Omental fat pad (tissue), 4 donors: ENCODE data around the gene DNASE2. TPM values are rescaled to one million over a fixed set of nuclear protein-coding genes. Genes with fewer than 3 reads are reported as not detected.
A peak's percentile ranks its signal among the peaks of the same experiment; 100 is the strongest.

Source experiments
- ATAC-seq: fragments of 150-250 bp; one replicate; pipeline ENCODE4 v1.9.1; 2016; ENCODE audit warnings: mild to moderate bottlenecking, moderate library complexity; ENCODE audit not compliant: low FRiP score
- DNase-seq: peaks from one replicate; pipeline ENCODE4 v3.0.0-alpha.2; 2019; ENCODE audit warnings: low spot score
- total RNA-seq, 4 donors: library from RNA; depleted of rRNA; stranded (reverse); fragments of >200 nt; gene quantifications; one replicate each; pipeline ENCODE4 v1.1.0, GENCODE V29; 2016
- TF ChIP-seq, protein P1 (sequence below), 3 donors: fragments of 450-650 bp; IDR thresholded peaks; one replicate each; pipeline ENCODE4 v1.5.1; 2016 to 2017; ENCODE audit warnings: antibody characterized with exemption in 3 of 3, mild to moderate bottlenecking in 3 of 3, moderate library complexity in 2 of 3

Gene DNASE2
- total RNA-seq, 4 donors from 2014 or later = 24.6 to 36.9 (median 28.4) TPM

DNA sequence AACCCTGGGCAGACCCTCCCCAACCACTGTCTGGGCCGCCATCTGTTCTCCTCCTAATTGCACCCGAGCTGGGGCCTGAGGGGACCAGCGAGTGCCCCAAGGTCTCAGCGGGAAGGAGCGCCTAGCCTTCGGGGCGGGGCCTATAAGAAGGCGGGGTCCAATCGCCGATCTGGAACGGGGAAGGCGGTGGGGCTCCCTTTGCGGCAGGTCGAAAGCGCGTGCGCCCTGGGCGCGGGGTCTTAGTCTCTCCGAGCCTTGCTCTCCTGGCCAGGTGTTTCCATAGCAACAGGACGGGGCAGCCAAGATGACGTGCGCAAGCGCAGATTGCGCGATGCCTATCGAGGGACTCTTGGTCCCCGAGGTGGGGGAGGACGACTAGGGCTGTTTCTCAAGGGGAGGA, 40.2 kb downstream of the DNASE2 start:
- DNase-seq (no peak), ATAC-seq (no peak)
- TF ChIP-seq, protein P1, sequence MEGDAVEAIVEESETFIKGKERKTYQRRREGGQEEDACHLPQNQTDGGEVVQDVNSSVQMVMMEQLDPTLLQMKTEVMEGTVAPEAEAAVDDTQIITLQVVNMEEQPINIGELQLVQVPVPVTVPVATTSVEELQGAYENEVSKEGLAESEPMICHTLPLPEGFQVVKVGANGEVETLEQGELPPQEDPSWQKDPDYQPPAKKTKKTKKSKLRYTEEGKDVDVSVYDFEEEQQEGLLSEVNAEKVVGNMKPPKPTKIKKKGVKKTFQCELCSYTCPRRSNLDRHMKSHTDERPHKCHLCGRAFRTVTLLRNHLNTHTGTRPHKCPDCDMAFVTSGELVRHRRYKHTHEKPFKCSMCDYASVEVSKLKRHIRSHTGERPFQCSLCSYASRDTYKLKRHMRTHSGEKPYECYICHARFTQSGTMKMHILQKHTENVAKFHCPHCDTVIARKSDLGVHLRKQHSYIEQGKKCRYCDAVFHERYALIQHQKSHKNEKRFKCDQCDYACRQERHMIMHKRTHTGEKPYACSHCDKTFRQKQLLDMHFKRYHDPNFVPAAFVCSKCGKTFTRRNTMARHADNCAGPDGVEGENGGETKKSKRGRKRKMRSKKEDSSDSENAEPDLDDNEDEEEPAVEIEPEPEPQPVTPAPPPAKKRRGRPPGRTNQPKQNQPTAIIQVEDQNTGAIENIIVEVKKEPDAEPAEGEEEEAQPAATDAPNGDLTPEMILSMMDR (IDR thresholded peaks at IDR 0.05) = no peak

DNA sequence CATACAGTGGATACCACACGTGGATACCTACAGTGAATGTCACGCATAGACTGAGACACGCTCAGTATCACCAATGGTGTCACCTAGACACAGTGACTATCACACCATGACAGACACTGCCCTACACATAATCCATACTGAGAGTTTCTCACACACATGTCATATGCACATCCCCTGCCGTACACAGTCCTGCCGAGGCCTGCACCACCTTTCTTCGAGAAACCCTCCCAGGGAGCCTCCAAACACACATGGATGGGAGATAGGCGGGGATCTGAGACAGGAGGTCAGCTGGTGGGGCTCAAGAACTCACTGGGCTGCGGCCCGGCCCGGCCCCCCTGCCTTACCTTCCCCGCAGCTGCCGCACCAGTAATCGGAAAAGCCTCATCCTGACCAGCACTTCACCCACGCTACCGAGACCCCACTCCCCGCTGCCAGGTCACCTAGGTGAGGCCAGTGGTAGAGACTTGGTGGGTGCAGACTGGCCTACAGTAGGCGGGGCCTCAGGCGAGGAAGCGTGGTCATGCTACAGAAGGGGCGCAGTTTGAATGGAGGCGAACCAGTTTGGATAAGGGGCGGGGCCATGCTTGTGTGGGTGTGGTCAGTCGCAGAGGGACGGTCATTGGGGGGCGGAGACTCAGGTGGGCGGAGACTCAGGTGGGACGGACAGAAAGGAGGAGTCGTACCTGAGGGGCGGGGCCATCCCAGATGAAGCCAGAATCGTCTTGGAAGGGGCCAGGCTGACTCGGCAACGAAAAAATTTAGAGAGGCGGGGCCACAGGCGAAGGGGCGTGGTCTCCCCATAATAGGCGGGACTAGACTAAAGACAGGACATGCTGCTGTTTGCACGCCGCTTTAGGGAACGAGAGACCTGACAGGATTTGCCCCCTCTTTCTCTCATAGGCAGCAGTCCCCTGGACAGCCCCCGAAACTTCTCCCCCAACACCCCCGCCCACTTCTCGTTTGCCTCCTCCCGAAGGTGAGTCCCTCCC, 40.9 kb downstream of the DNASE2 start:
- DNase-seq = peak; percentile 47
- TF ChIP-seq, protein P1 (IDR thresholded peaks at IDR 0.05) = no peak
- peak; percentile 11 for ATAC-seq

DNA sequence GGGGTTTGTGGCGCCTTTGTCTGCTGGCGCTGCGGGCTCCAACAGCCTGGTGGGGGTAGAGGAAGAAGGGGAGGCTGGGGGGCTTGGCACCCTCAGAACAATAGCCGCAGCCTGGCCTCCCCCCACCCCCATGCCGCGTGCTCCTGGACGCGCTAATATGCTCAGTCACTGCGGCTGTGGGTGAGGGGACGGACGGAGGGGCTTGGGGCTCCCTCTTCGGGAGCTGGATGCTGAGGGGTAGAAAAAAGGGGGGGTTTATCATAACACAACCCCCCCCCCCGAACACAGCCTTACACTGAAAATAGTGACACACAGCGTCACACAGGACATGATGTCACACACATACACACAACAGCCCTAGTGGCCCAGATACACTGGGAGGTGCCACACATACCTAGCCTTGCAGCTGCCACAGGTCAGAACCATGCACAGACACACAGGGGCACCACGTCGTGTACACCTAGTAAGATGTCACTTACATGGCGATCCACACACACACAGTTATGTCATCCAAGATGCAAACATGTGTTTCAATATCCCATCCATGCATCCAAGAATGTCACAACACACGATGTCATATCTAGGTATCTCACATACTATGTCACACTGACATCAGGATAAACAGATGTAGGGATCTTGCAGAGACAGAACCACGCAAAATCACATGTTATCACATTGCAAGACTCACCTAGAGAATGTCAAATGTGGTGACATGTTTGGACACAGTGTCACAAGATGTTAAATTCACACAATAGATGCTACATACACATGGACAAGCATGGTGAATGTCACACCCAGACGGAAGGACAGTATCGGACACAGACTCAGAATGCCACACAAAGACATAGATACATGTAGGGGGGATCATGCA, 42.1 kb downstream of the DNASE2 start:
- DNase-seq (no peak), ATAC-seq (no peak)
- TF ChIP-seq, protein P1 (IDR thresholded peaks at IDR 0.05) = no peak

DNA sequence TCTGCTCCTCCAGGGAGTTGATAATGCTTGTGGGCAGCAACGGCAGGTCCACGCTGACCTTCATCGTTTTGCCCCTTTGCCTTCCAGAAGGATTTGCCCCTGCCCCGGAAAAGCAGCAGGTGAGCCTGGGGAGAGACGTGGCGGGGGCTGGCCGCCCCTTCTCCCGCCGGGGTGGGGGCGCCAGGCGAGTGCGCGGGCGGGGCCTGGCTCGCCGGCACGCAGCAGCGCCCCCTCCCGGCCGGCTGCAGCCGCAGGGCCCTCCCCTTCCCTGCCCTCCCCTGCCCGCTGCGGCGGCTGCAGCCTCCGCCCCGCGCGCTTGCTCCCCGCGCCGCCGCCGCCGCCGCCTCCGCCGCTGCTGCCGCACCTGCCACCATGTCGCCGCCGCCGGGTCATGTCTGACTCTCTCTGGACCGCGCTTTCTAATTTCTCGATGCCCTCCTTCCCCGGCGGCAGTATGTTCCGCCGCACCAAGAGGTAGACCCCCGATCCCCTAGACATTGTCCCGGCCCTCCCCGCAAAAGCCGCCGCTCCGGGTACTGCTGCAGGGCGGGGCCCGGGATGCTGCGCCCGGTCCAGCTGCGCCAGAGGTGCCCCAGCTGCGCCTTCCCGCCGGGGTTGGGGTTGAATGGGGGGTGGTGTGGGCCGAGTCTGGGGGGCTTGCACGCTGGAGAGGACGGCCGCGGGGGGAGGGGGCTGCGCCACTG, 42.9 kb downstream of the DNASE2 start, which contains the start of gene MAST1:
Gene MAST1 (plus strand): TSS at position 334 of the 704 bp plus-strand sequence. CDS start 58 bp downstream, at position 392.
- DNase-seq (no peak), ATAC-seq (no peak)
- TF ChIP-seq, protein P1 (IDR thresholded peaks at IDR 0.05) = peak in 1 of 3 donors; percentile 2

DNA sequence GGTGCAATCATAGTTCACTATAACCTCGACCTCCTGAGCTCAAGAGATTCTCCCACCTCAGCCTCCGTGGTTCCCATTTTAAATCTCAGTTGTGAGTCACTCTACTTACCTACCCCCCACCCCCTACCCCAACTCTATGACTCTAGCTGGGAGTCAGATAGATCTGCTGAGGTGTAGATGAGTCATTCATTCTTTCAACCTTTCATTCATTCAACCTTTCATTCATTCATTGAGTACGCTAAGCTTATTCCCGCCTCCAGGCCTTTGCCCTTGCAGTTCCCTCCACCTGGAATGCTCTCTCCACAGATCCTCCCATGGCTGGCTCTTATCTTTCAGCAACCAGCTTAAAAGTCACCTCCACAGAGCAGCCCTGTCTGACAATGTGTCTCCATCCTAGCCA, 44.0 kb downstream of the DNASE2 start:
- TF ChIP-seq, protein P1 (IDR thresholded peaks at IDR 0.05) = no peak
- DNase-seq (no peak), ATAC-seq (no peak)

DNA sequence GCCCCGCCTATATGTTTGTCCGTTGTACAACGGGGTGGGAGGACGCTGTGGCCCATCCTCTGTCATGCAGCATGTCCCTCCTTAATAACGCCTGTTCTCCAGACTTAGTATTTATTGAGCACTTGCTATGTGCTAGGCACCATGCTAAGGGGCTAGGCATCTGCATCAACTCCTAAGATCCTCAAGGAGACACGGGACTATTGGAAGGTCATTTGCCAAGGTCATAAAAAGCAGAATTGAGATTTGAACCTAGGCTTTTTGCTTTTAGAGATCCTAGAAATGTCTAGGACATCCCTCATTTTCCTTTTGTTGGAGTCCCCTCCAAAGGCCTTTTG, 44.8 kb downstream of the DNASE2 start:
- DNase-seq (no peak), ATAC-seq (no peak)
- TF ChIP-seq, protein P1 (IDR thresholded peaks at IDR 0.05) = no peak
